ENCODE measurements around the gene MIS12. TPM values are rescaled to one million over a fixed set of nuclear protein-coding genes. Genes with fewer than 3 reads are reported as not detected.
A peak's percentile ranks its signal among the peaks of the same experiment; 100 is the strongest.

Gene MIS12
- polyA plus RNA-seq, 3 donors = 6.9 to 10.8 (median 8.9) TPM

DNA sequence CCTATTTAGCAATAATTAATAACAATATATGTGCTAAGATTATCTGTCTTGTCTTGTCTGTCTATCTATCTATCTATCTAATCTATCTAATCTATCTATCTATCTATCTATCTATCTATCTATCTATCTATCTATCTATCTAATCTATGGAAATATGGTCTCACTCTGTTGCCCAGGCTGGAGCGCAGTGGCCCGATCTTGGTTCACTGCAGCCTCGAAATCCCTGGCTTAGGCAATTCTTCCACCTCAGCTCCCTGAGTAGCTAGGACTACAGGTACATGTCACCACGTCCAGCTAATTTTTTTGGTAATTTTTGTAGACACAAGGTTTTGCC is 44.7 kb downstream of the MIS12 start:
- H3K4me1 Mint-ChIP-seq = no peaks in the 10 kb centered on the region
- H3K4me3 Mint-ChIP-seq = no peak overlapping the region
- H3K27ac Mint-ChIP-seq = no peak overlapping the region
- no peak overlapping the region for H3K4me3 ChIP-seq (replicated peaks in 1 of 3; ENCODE audit: low read depth in 2 of 3, low read length in 3 of 3)
- intact Hi-C loops (cut with micrococcal nuclease) = no loop called here
- H3K27ac ChIP-seq (ENCODE audit: low read depth in 1 of 2, low read length in 2 of 2) = no peak overlapping the region
- no peak for DNase-seq
- H3K9me3 ChIP-seq (replicated peaks in 1 of 2; ENCODE audit: control insufficient read depth in 1 of 2, insufficient read depth in 1 of 2, low read length in 2 of 2) = no peaks in the 10 kb centered on the region
- H3K27me3 Mint-ChIP-seq (ENCODE audit: low read depth in 3 of 3) = peaks cover 0 to 4% (median 0%) of the 10 kb centered on the region in 3 donors
- WGBS (ENCODE audit: insufficient coverage) = 91% methylated on average over 1 of the region's 4 CpGs
- H3K79me2 ChIP-seq (ENCODE audit: insufficient read depth, low read length) = no peaks in the 10 kb centered on the region
- H3K4me2 ChIP-seq (replicated peaks; ENCODE audit: extremely low read depth, low read length, poor library complexity, severe bottlenecking) = no peak overlapping the region
- no peaks in the 10 kb centered on the region for H3K27me3 ChIP-seq (ENCODE audit: control insufficient read depth in 2 of 2, insufficient read depth in 2 of 2, low read length in 2 of 2)
- H3K36me3 ChIP-seq (replicated peaks in 1 of 2; ENCODE audit: control insufficient read depth in 1 of 2, insufficient read depth in 2 of 2, low read length in 2 of 2) = peaks cover 95 to 100% of the 10 kb centered on the region in 2 donors
- H3K9me3 Mint-ChIP-seq = no peaks in the 10 kb centered on the region
- no peak for TF ChIP-seq CTCF (IDR thresholded peaks at IDR 0.05)
- H4K20me1 ChIP-seq (ENCODE audit: insufficient read depth, low read length) = peaks cover 93% of the 10 kb centered on the region
- H3K4me1 ChIP-seq (ENCODE audit: control insufficient read depth in 1 of 2, insufficient read depth in 2 of 2, low read length in 2 of 2) = no peaks in the 10 kb centered on the region
- no peak overlapping the region for H3K9ac ChIP-seq (ENCODE audit: insufficient read depth, low read length, poor library complexity, severe bottlenecking)
- no peak overlapping the region for H2AFZ ChIP-seq (ENCODE audit: insufficient read depth, low read depth, low read length, poor library complexity, severe bottlenecking)
- H3K36me3 Mint-ChIP-seq = peaks cover 94 to 100% of the 10 kb centered on the region in 2 donors

DNA sequence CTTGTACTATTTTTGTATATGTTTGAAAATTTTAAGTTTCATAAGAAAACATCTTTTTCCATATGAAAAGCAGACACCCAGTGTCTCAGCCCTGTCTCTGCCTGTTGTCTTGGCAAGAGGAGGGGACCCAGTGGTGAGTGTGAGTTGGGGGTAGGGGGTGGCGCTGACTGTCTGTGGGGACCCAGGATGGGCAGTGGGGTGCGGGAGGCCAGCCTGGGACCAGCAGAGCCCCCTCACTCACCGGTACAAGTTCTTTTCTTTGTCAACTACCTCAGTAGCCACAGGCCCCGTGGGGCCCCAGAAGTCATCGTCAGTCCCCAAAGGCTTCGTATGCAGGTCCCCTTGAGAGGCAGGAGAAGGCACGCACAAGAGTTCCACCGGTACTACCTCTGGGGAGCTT is 46.2 kb downstream of the MIS12 start:
- no peaks in the 10 kb centered on the region for H3K4me1 Mint-ChIP-seq
- TF ChIP-seq CTCF (IDR thresholded peaks at IDR 0.05) = no peak
- no peaks in the 10 kb centered on the region for H3K27me3 Mint-ChIP-seq (ENCODE audit: low read depth in 3 of 3)
- WGBS (ENCODE audit: insufficient coverage) = 92% methylated on average over 6 of the region's 8 CpGs
- intact Hi-C loops (cut with micrococcal nuclease) = no loop called here
- Histone ChIP-seq H3K79me2 (ENCODE audit: insufficient read depth, low read length) (no peaks in the 10 kb centered on the region), H3K4me3 (replicated peaks in 1 of 3; ENCODE audit: low read depth in 2 of 3, low read length in 3 of 3) (no peak overlapping the region), H3K9me3 (replicated peaks in 1 of 2; ENCODE audit: control insufficient read depth in 1 of 2, insufficient read depth in 1 of 2, low read length in 2 of 2) (no peaks in the 10 kb centered on the region), H3K27ac (ENCODE audit: low read depth in 1 of 2, low read length in 2 of 2) (no peak overlapping the region), H2AFZ (ENCODE audit: insufficient read depth, low read depth, low read length, poor library complexity, severe bottlenecking) (no peak overlapping the region), H3K4me2 (replicated peaks; ENCODE audit: extremely low read depth, low read length, poor library complexity, severe bottlenecking) (no peak overlapping the region), H3K27me3 (ENCODE audit: control insufficient read depth in 2 of 2, insufficient read depth in 2 of 2, low read length in 2 of 2) (no peaks in the 10 kb centered on the region), H4K20me1 (ENCODE audit: insufficient read depth, low read length) (peaks cover 90% of the 10 kb centered on the region), H3K36me3 (replicated peaks in 1 of 2; ENCODE audit: control insufficient read depth in 1 of 2, insufficient read depth in 2 of 2, low read length in 2 of 2) (peaks cover 92 to 100% of the 10 kb centered on the region in 2 donors), H3K9ac (ENCODE audit: insufficient read depth, low read length, poor library complexity, severe bottlenecking) (no peak overlapping the region), H3K4me1 (ENCODE audit: control insufficient read depth in 1 of 2, insufficient read depth in 2 of 2, low read length in 2 of 2) (no peaks in the 10 kb centered on the region)
- DNase-seq = no peak
- H3K36me3 Mint-ChIP-seq = peaks cover 91 to 100% of the 10 kb centered on the region in 2 donors
- H3K27ac Mint-ChIP-seq = peak overlapping the region in 1 of 7 donors; percentile 61
- H3K9me3 Mint-ChIP-seq = no peaks in the 10 kb centered on the region
- no peak overlapping the region for H3K4me3 Mint-ChIP-seq

Measured in CD14-positive monocyte (primary cell).